Thymus (tissue), 14 donors: ENCODE data around the gene SGCG. TPM values are rescaled to one million over a fixed set of nuclear protein-coding genes. Genes with fewer than 3 reads are reported as not detected.
"Not testable (repeated sequence)": the region's sequence is repeated elsewhere in the genome, so short reads cannot be mapped to it uniquely, and the experiment has no call there.

Source experiments
- DNase-seq, 9 donors: peaks; one replicate each; pipeline ENCODE4 v3.0.0-alpha.2; 2013; ENCODE audit warnings: low spot score in 9 of 9, low read depth in 6 of 9, missing footprints in 1 of 9
- H3K27ac ChIP-seq, 2 donors: one replicate each; pipeline ENCODE4 v1.5.1; 2013; ENCODE audit warnings: control low read depth in 1 of 2, low read depth in 1 of 2, low read length in 1 of 2, mild to moderate bottlenecking in 1 of 2, moderate library complexity in 1 of 2
- H3K27me3 ChIP-seq, 2 donors: one replicate each; pipeline ENCODE4 v1.5.1; 2013; ENCODE audit warnings: low read length in 1 of 2; ENCODE audit not compliant: control insufficient read depth in 2 of 2, insufficient read depth in 1 of 2
- H3K36me3 ChIP-seq, 2 donors: one replicate each; pipeline ENCODE4 v1.5.1; 2013; ENCODE audit warnings: low read length in 1 of 2, mild to moderate bottlenecking in 1 of 2, moderate library complexity in 1 of 2; ENCODE audit not compliant: control insufficient read depth in 2 of 2, insufficient read depth in 2 of 2
- H3K4me1 ChIP-seq, 2 donors: one replicate each; pipeline ENCODE4 v1.5.1; 2013; ENCODE audit warnings: low read length in 2 of 2; ENCODE audit not compliant: control insufficient read depth in 2 of 2, insufficient read depth in 2 of 2
- H3K4me3 ChIP-seq, 2 donors: one replicate each; pipeline ENCODE4 v1.5.1; 2013; ENCODE audit warnings: low read length in 2 of 2, control low read depth in 1 of 2, mild to moderate bottlenecking in 1 of 2
- H3K9me3 ChIP-seq, 2 donors: one replicate each; pipeline ENCODE4 v1.5.1; 2013; ENCODE audit warnings: low read length in 1 of 2, mild to moderate bottlenecking in 1 of 2; ENCODE audit not compliant: control insufficient read depth in 2 of 2, insufficient read depth in 1 of 2
- WGBS: extraction: QIAGEN DNeasy Blood & Tissue Kit; methylation state at CpG from one replicate; pipeline ENCODE4 v1.1.7; 2013; 5-methylcytosine and 5-hydroxymethylcytosine counted together
- long read RNA-seq, 10 donors: transcript quantifications; one replicate each; lab custom pipeline, GENCODE V29; 2026
- polyA plus RNA-seq: library from polyadenylated mRNA; stranded (reverse); fragments of 200-250 nt; gene quantifications from one replicate; pipeline ENCODE4 v1.2.3, GENCODE V29; 2013
- total RNA-seq: library from RNA; stranded (reverse); fragments of 120-200 nt; gene quantifications from one replicate; pipeline ENCODE4 v1.2.4, GENCODE V29; 2013
- donor health status: healthy.

SGCG gene, protein sequence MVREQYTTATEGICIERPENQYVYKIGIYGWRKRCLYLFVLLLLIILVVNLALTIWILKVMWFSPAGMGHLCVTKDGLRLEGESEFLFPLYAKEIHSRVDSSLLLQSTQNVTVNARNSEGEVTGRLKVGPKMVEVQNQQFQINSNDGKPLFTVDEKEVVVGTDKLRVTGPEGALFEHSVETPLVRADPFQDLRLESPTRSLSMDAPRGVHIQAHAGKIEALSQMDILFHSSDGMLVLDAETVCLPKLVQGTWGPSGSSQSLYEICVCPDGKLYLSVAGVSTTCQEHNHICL
- 0.19 TPM for total RNA-seq
- polyA plus RNA-seq, result 0.57 TPM
- long read RNA-seq, donor 1, result 0 reads
- long read RNA-seq, donor 2, result 0 reads
- long read RNA-seq, donor 3, result 0 reads
- long read RNA-seq, donor 4, result 0 reads
- long read RNA-seq, donor 5, result 0 reads
- long read RNA-seq, donor 6, result 0 reads
- long read RNA-seq, donor 7, partial matches to known transcripts, result 0 of 1 reads
- long read RNA-seq, donor 7, other reads (novel, unspliced or antisense), result 0 of 1 reads
- long read RNA-seq, donor 8, result 0 reads
- long read RNA-seq, donor 9, result 0 reads
- long read RNA-seq, donor 10, result 0 reads

DNA sequence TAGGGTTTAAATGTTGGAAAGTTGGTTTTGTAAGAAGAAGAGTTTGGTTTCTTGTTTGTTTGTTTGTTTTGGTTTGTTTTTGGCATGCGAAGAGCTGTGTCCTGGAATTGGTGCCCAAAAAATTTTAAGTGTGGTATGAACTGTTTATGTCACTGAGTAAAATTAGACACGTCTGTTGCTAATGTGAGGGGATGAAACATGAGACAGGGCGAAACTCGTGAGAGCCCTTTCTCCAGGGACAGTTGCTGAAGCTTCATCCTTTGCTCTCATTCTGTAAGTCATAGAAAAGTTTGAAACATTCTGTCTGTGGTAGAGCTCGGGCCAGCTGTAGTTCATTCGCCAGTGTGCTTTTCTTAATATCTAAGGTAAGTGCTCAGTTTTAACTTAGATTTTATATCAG lies at the start of gene SGCG:
Gene SGCG, plus strand, starts transcription at position 269 of the 400 bp plus-strand sequence. CDS start 22,716 bp downstream, outside the sequence.
- no peak within 1 kb of the TSS for H3K4me3 ChIP-seq
- no peaks in the 10 kb centered on the region for H3K9me3 ChIP-seq
- H3K27me3 ChIP-seq, result no peaks in the 10 kb centered on the region
- no peak within 1 kb of the TSS for H3K27ac ChIP-seq
- WGBS, result 92% methylated on average over 6 of the region's 6 CpGs
- no peak for DNase-seq
- H3K4me1 ChIP-seq, result no peaks in the 10 kb centered on the region
- no peaks in the 10 kb centered on the region for H3K36me3 ChIP-seq

DNA sequence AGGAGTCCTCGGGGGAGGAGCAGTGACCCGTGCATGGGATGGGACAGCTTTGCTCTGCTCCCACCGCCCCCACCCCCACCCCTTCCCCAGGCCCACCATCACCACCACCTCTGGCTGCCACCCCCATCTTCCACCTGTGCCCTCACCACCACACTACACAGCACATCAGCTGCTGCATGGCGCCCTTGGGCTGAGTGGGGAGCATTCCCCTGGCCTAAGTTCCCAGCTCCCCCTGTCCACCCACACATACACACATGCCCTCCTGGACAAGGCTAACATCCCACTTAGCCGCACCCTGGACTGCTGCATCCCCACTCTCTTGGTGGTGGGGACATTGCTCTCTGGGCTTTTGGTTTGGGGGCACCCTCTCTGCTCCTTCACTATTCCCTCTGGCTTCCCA lies 46.2 kb upstream of the SGCG start:
- no peaks in the 10 kb centered on the region for H3K36me3 ChIP-seq
- 92% methylated on average over 5 of the region's 5 CpGs for WGBS
- H3K4me1 ChIP-seq, result no peaks in the 10 kb centered on the region
- no peak overlapping the region for H3K4me3 ChIP-seq
- no peak for DNase-seq
- H3K27me3 ChIP-seq, result no peaks in the 10 kb centered on the region
- no peaks in the 10 kb centered on the region for H3K9me3 ChIP-seq
- no peak overlapping the region for H3K27ac ChIP-seq

DNA sequence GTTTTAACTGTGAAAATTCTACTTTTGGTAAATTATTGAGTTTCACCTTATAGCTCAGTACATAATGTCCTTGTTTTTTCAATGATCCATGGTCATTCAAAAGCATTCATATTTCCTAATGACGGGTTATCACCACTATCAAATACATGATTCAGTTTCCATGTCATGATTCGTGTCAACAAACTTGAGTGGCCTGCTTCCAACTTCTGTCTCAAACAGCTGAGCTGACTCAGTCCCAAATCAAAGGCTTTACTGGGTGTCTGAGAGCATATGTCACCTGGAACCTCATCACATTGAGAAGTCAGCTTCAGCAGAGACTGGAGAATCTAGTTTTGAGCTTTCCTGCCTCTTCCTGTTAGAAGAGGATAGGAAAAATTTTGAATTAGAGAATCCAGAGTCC lies 40.3 kb upstream of the SGCG start:
- Histone ChIP-seq H3K4me3 (no peak overlapping the region), H3K27ac (no peak overlapping the region), H3K27me3 (no peaks in the 10 kb centered on the region), H3K9me3 (peaks cover 2 to 8% of the 10 kb centered on the region in 2 donors), H3K36me3 (no peaks in the 10 kb centered on the region), H3K4me1 (no peaks in the 10 kb centered on the region)
- no peak for DNase-seq
- 94% methylated on average over 2 of the region's 2 CpGs for WGBS

DNA sequence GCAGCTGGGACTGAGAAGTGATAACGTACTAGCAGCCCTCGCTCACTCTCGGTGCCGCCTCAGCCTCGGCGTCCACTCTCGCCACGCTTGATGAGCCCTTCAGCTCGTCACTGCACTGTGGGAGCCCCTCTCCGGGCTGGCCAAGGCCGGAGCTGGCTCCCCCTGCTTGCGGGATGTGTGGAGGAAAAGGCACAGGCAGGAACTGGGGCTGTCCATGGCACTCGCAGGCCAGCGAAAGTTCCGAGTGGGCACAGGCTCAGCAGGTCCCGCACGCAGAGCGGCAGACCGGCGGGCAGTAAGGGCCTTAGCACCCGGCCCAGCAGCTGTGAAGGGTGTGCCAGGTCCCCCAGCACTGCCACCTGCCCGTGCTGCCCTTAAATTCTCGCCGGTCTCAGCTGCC lies 38.8 kb upstream of the SGCG start:
- peaks cover 2 to 8% of the 10 kb centered on the region in 2 donors for H3K9me3 ChIP-seq
- DNase-seq, result no peak
- no peaks in the 10 kb centered on the region for H3K36me3 ChIP-seq
- WGBS, result 97% methylated on average over 24 of the region's 24 CpGs
- no peak overlapping the region for H3K4me3 ChIP-seq
- no peak overlapping the region for H3K27ac ChIP-seq
- H3K27me3 ChIP-seq, result no peaks in the 10 kb centered on the region
- H3K4me1 ChIP-seq, result no peaks in the 10 kb centered on the region

DNA sequence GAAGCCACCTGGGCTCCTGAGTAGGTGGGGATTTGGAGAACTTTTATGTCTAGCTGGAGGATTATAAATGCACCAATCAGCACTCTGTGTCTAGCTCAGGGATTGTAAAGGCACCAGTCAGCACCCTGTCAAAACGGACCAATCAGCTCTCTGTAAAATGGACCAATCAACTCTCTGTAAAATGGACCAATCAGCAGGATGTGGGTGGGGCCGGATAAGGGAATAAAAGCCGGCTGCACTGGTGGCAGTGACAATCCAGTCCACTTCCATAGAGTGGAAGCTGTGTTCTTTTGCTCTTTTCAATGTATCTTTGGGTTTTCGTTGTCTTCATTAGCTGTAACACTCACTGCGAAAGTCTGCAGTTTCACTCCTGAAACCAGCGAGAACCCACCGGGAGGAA lies 38.2 kb upstream of the SGCG start:
- not testable (repeated sequence) for H3K9me3 ChIP-seq, H3K36me3 ChIP-seq, H3K27me3 ChIP-seq, DNase-seq, H3K4me3 ChIP-seq, H3K4me1 ChIP-seq, H3K27ac ChIP-seq
- WGBS, result 98% methylated on average over 7 of the region's 7 CpGs

DNA sequence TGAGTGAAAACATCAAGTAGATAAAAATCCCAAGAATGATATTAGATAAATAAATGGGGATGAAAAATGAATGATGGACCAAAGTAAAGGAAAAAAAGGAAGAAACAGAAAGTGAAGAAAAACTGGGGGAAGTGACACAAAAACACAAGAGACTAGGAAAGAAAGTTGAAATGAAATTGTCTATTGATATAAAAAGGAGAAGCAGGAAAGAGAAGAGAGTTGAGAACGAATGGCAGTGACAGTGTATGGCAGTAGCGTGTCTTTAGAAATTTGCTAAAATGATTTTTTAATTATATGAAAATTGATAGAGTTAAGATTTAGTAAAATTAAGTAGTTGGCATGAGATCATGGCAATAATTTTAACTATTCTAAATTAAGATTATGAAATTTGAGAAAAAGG lies 36.3 kb upstream of the SGCG start:
- Histone ChIP-seq H3K27me3 (no peaks in the 10 kb centered on the region), H3K4me1 (peaks cover 0 to 4% of the 10 kb centered on the region in 2 donors), H3K27ac (no peak overlapping the region), H3K36me3 (no peaks in the 10 kb centered on the region), H3K4me3 (no peak overlapping the region), H3K9me3 (peaks cover 2 to 8% of the 10 kb centered on the region in 2 donors)
- WGBS, result 94% methylated on average over 2 of the region's 2 CpGs
- DNase-seq, result no peak

DNA sequence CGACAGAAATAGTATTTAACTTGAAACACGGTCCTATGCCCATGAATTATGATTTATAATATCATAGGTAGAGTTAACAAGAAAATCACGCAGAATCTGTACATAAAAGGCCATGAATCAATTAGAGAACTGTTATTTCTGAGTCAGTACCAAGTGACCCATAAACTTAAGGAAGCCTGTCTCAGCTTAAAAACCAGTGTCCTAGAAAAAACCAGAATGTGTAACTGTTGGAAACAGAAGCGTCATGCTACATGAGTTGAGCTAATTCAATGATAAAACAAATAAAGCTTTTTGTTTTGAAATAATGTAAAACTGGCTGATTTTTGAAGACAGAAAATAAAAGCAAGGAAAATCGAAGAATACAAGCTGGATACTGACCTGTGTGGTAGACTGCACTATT lies 34.8 kb upstream of the SGCG start:
- Histone ChIP-seq H3K4me1 (peaks cover 0 to 4% of the 10 kb centered on the region in 2 donors), H3K4me3 (no peak overlapping the region), H3K27ac (no peak overlapping the region), H3K36me3 (no peaks in the 10 kb centered on the region), H3K27me3 (no peaks in the 10 kb centered on the region), H3K9me3 (peaks cover 2 to 8% of the 10 kb centered on the region in 2 donors)
- WGBS, result 87% methylated on average over 5 of the region's 5 CpGs
- no peak for DNase-seq

DNA sequence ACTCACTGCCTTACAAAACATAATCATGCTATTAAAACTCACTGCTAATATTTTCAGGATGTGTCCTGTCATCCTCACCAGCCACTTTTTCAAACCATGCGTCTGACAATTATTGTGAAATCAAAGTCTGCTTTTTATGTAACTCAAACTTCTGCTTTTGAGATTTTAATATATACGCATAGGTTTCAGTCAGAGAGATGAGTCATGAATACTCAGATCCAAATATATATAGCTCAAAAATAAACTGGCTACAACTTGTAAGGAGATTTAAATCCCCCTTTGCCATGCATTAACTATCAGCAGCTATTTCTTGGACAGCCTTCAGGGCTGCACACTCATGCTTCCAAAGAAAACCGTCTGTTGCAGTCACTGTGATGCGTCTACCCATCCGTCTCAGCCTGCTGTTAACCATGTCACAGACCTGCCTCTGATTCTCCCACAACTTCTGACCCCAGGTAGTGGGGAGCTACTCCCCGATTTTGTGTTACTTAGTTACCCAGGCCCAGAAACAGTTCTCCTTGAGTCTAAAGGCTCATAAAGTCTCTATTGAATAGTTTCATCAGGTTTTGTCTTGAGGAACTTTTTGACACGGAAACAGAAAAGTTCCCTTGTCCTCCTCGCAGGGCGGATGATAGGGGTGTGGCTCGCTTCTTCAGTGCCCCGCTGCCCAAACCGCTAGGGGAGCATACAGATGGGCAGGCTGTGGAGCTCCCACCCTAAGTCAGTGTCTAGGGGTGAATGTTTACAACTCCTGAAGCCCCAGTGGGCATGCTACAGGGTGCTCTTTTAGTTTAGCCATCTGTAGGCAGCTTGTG lies 33.8 kb upstream of the SGCG start:
- Histone ChIP-seq H3K4me3 (no peak overlapping the region), H3K4me1 (peaks cover 0 to 4% of the 10 kb centered on the region in 2 donors), H3K27me3 (no peaks in the 10 kb centered on the region), H3K9me3 (peaks cover 2 to 4% of the 10 kb centered on the region in 2 donors), H3K27ac (no peak overlapping the region), H3K36me3 (no peaks in the 10 kb centered on the region)
- DNase-seq, result no peak
- WGBS, result 69% methylated on average over 12 of the region's 12 CpGs

DNA sequence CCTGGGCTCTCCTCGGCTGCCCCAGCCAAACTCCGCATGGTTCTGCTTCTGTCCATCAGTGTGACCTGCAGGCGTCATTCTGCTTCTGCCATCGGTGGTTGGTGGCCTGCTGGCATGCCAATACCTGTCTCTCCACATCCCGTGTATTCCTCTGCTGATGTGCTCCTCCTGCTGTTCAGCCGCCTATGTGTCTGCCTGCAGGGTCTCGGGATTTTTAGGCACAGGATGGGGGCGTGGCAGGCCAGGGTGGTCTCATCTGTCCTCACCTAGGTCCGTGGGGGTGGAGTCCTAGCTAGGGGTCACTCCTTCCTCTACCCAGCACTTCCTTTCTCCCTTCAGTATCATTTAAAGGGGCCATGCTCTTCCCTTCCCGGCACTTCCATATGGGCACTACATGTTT lies 33.0 kb upstream of the SGCG start:
- peaks cover 0 to 4% of the 10 kb centered on the region in 2 donors for H3K4me1 ChIP-seq
- H3K9me3 ChIP-seq, result no peaks in the 10 kb centered on the region
- H3K4me3 ChIP-seq, result no peak overlapping the region
- H3K36me3 ChIP-seq, result no peaks in the 10 kb centered on the region
- WGBS, result 81% methylated on average over 10 of the region's 10 CpGs
- no peak overlapping the region for H3K27ac ChIP-seq
- H3K27me3 ChIP-seq, result no peaks in the 10 kb centered on the region
- DNase-seq, result no peak
